Nephron progenitor cell (in vitro differentiated cells): ENCODE data around the gene HSPA4.

Source experiments
- DNase-seq: peaks from one replicate; pipeline ENCODE4 v3.0.0; 2021
- H3K27ac Mint-ChIP-seq: 2 replicates; pipeline ENCODE4 v1.8.0; 2021; ENCODE audit warnings: mild to moderate bottlenecking, moderate library complexity, mixed read lengths
- H3K27me3 Mint-ChIP-seq: 2 replicates; pipeline ENCODE4 v1.8.0; 2021; ENCODE audit warnings: mild to moderate bottlenecking, low read depth, mixed read lengths; ENCODE audit not compliant: poor library complexity
- H3K36me3 Mint-ChIP-seq: 2 replicates; pipeline ENCODE4 v1.8.0; 2021; ENCODE audit warnings: low read depth, mixed read lengths
- H3K4me1 Mint-ChIP-seq: 2 replicates; pipeline ENCODE4 v1.8.0; 2021; ENCODE audit warnings: mixed read lengths
- H3K4me3 Mint-ChIP-seq: 2 replicates; pipeline ENCODE4 v1.8.0; 2021; ENCODE audit warnings: mild to moderate bottlenecking, moderate library complexity, mixed read lengths
- H3K9me3 Mint-ChIP-seq: 2 replicates; pipeline ENCODE4 v1.8.0; 2021; ENCODE audit warnings: mild to moderate bottlenecking, moderate library complexity, mixed read lengths
- CTCF ChIP-seq: fragments of 200-600 bp; sonication (generic); IDR thresholded peaks from 2 replicates; pipeline ENCODE4 v1.5.0; 2021; ENCODE audit warnings: antibody characterized with exemption

HSPA4 gene

GRCh38 chr5:133025804-133026663 lies 25.8 kb upstream of the HSPA4 start, which contains the start of gene ZCCHC10:
TSS of gene ZCCHC10 (minus strand) at chr5:133026549. CDS start at chr5:133026537, 12 bp downstream.
- peaks cover 10% of the 10 kb centered on the region for H3K27me3 Mint-ChIP-seq
- H3K9me3 Mint-ChIP-seq: no peaks in the 10 kb centered on the region
- no peak for TF ChIP-seq CTCF

GRCh38 chr5:133026664-133027153 lies 25.1 kb upstream of the HSPA4 start:
- H3K4me1 Mint-ChIP-seq: peaks cover 25% of the 10 kb centered on the region
- no peak for DNase-seq

More at GRCh38 chr5:133025804-133026663, 25.8 kb upstream of the HSPA4 start, which contains the start of gene ZCCHC10:
- DNase-seq: peak; percentile 97
- peak within 1 kb of the TSS; percentile 96 for H3K4me3 Mint-ChIP-seq
- H3K4me1 Mint-ChIP-seq: peaks cover 25% of the 10 kb centered on the region
- H3K36me3 Mint-ChIP-seq: peaks cover 28% of the 10 kb centered on the region
- H3K27ac Mint-ChIP-seq: peak within 1 kb of the TSS; percentile 99

GRCh38 chr5:133029416-133029815 lies 22.4 kb upstream of the HSPA4 start:
- peaks cover 30% of the 10 kb centered on the region for H3K4me1 Mint-ChIP-seq
- H3K4me3 Mint-ChIP-seq: no peak overlapping the region
- peaks cover 4% of the 10 kb centered on the region for H3K27me3 Mint-ChIP-seq
- no peaks in the 10 kb centered on the region for H3K9me3 Mint-ChIP-seq
- DNase-seq: no peak
- H3K36me3 Mint-ChIP-seq: peaks cover 5% of the 10 kb centered on the region
- no peak for TF ChIP-seq CTCF
- H3K27ac Mint-ChIP-seq: no peak overlapping the region

More at GRCh38 chr5:133026664-133027153, 25.1 kb upstream of the HSPA4 start:
- Mint-ChIP-seq H3K9me3 (no peaks in the 10 kb centered on the region), H3K27ac (no peak overlapping the region), H3K36me3 (peaks cover 24% of the 10 kb centered on the region), H3K4me3 (peak overlapping the region; percentile 96), H3K27me3 (peaks cover 10% of the 10 kb centered on the region)
- no peak for TF ChIP-seq CTCF

GRCh38 chr5:133030343-133031005 lies 21.3 kb upstream of the HSPA4 start:
- Mint-ChIP-seq H3K4me1 (peaks cover 25% of the 10 kb centered on the region), H3K27ac (no peak overlapping the region), H3K4me3 (no peak overlapping the region), H3K9me3 (no peaks in the 10 kb centered on the region), H3K27me3 (peaks cover 4% of the 10 kb centered on the region), H3K36me3 (peaks cover 3% of the 10 kb centered on the region)
- no peak for DNase-seq
- no peak for TF ChIP-seq CTCF

GRCh38 chr5:133032852-133033742 lies 18.7 kb upstream of the HSPA4 start:
- no peaks in the 10 kb centered on the region for H3K9me3 Mint-ChIP-seq
- H3K27ac Mint-ChIP-seq: no peak overlapping the region
- H3K36me3 Mint-ChIP-seq: no peaks in the 10 kb centered on the region
- peaks cover 16% of the 10 kb centered on the region for H3K4me1 Mint-ChIP-seq
- peaks cover 4% of the 10 kb centered on the region for H3K27me3 Mint-ChIP-seq
- no peak overlapping the region for H3K4me3 Mint-ChIP-seq
- TF ChIP-seq CTCF: no peak
- no peak for DNase-seq
